K562 (cell line): ENCODE measurements around the gene LIPM. TPM values are rescaled to one million over a fixed set of nuclear protein-coding genes. Genes with fewer than 3 reads are reported as not detected.

Experiments used
- ATAC-seq: fragments of 200-7000 bp; cut with Tn5 transposase; 3 replicates; pipeline ENCODE4 v1.9.1; 2020; ENCODE audit warnings: moderate library complexity
- BruUV-seq: library from RNA; stranded (reverse); fragments of 400-500 nt; replicated peaks from 2 replicates; lab custom pipeline; 2021; lab: Mats Ljungman, UMichigan
- CTCF ChIA-PET: fragments of 300-600 bp; formaldehyde crosslinking; extraction: SDS; loops from one replicate; lab custom pipeline; 2021; ENCODE audit warnings: low intra/inter-chr PET ratio; lab: Yijun Ruan, JAX
- POLR2A ChIA-PET: fragments of 300-600, 350-650 bp; sonication (Branson Sonifier 250); formaldehyde crosslinking; extraction: SDS; loops from one replicate; lab custom pipeline; 2021; ENCODE audit warnings: antibody characterized with exemption, inconsistent platforms; lab: Yijun Ruan, JAX
- DNase-seq, 4 experiments: peaks; one replicate each; pipeline versions ENCODE4 v3.0.0 to v3.0.0-alpha.2; 2011 to 2018; ENCODE audit warnings: low spot score in 3 of 4, mixed read lengths in 3 of 4; ENCODE audit errors: extremely low read depth in 1 of 4
- FAIRE-seq: peaks from 2 replicates; lab custom pipeline; 2011; peaks lifted over from hg19 to GRCh38; lab: Jason Lieb, UNC
- H2AFZ ChIP-seq: 2 replicates; pipeline ENCODE4 v1.6.0; 2011; ENCODE audit warnings: low read depth, low read length, control low read depth, inconsistent platforms
- H3K27ac ChIP-seq: fragments of 200-600 bp; 3 replicates; pipeline ENCODE4 v1.8.0; 2011; ENCODE audit warnings: low read depth, mild to moderate bottlenecking, control low read depth, inconsistent platforms, low read length, moderate library complexity, mixed read lengths; ENCODE audit errors: extremely low read depth
- H3K27me3 ChIP-seq, 2 experiments: fragments of 300-600 bp in 1 of 2; 2 replicates in 1 of 2; 3 replicates in 1 of 2; pipeline versions ENCODE4 v1.6.0 to v1.8.0; 2011; ENCODE audit warnings: inconsistent platforms in 2 of 2, low read length in 2 of 2, mild to moderate bottlenecking in 1 of 2, mixed read lengths in 1 of 2, moderate library complexity in 1 of 2; ENCODE audit not compliant: control insufficient read depth in 2 of 2, insufficient read depth in 2 of 2
- H3K36me3 ChIP-seq: fragments of 300-600 bp; 3 replicates; pipeline ENCODE4 v1.8.0; 2011; ENCODE audit warnings: mild to moderate bottlenecking, low read length, inconsistent platforms; ENCODE audit not compliant: control insufficient read depth, insufficient read depth
- H3K4me1 ChIP-seq, 2 experiments: fragments of 200-600 bp in 1 of 2; replicated peaks in 1 of 2; 2 replicates in 1 of 2; 3 replicates in 1 of 2; pipeline versions ENCODE4 v1.5.1 to v1.8.0; 2011; ENCODE audit warnings: inconsistent platforms in 2 of 2, low read length in 2 of 2, mild to moderate bottlenecking in 1 of 2, mixed read lengths in 1 of 2, moderate library complexity in 1 of 2; ENCODE audit not compliant: control insufficient read depth in 2 of 2, insufficient read depth in 2 of 2
- H3K4me2 ChIP-seq: 2 replicates; pipeline ENCODE4 v1.6.1; 2011; ENCODE audit warnings: low read length, control low read depth, inconsistent platforms, mixed read lengths; ENCODE audit not compliant: insufficient read depth
- H3K4me3 ChIP-seq: fragments of 200-600 bp; sonication (generic), shearing (Covaris generic); 2 replicates; pipeline ENCODE4 v1.5.1; 2016; ENCODE audit warnings: control low read depth, inconsistent platforms
- H3K79me2 ChIP-seq: fragments of 200-600 bp; 3 replicates; pipeline ENCODE4 v1.8.0; 2011; ENCODE audit warnings: low read length, inconsistent platforms; ENCODE audit not compliant: control insufficient read depth, insufficient read depth
- H3K9ac ChIP-seq, 2 experiments: 2 replicates each; pipeline versions ENCODE4 v1.6.0 to v1.6.1; 2011; ENCODE audit warnings: low read depth in 2 of 2, low read length in 2 of 2, control low read depth in 1 of 2, inconsistent platforms in 1 of 2, mild to moderate bottlenecking in 1 of 2, mixed read lengths in 1 of 2; ENCODE audit not compliant: insufficient read depth in 1 of 2
- H3K9me1 ChIP-seq: one replicate; pipeline ENCODE4 v1.6.0; 2011; ENCODE audit warnings: inconsistent platforms, mild to moderate bottlenecking, low read length, moderate library complexity; ENCODE audit not compliant: control insufficient read depth, insufficient read depth
- H3K9me3 ChIP-seq: replicated peaks from 2 replicates; pipeline ENCODE4 v1.5.1; 2011; ENCODE audit warnings: low read depth, low read length, inconsistent platforms; ENCODE audit not compliant: control insufficient read depth, insufficient read depth
- H4K20me1 ChIP-seq: replicated peaks from 2 replicates; pipeline ENCODE4 v1.6.1; 2011; ENCODE audit warnings: low read length, inconsistent platforms, mixed read lengths; ENCODE audit not compliant: control insufficient read depth, insufficient read depth
- DACH1 ChIP-seq: fragments of 450-650 bp; IDR thresholded peaks from 2 replicates; pipeline ENCODE4 v1.6.1; 2018; ENCODE audit not compliant: partially characterized antibody
- SREBF2 ChIP-seq: sonication (generic); formaldehyde crosslinking; IDR thresholded peaks from 2 replicates; pipeline ENCODE4 v1.4.0; 2020; ENCODE audit warnings: mild to moderate bottlenecking, missing genetic modification reagents
- WGBS: fragments of 100-300 bp; shearing (Covaris generic); methylation state at CpG from one replicate; pipeline ENCODE4 v1.1.6; 2016; ENCODE audit warnings: low coverage, mixed read lengths; ENCODE audit not compliant: insufficient coverage; ENCODE audit errors: missing lambda C conversion rate; 5-methylcytosine and 5-hydroxymethylcytosine counted together
- in situ Hi-C: fragments of 300-500 bp; cut with MboI; formaldehyde crosslinking; loops from 4 replicates; pipeline ENCODE4 v1.15.0; 2018; ENCODE audit warnings: inconsistent platforms, mixed read lengths
- intact Hi-C: fragments of 100-400 bp; cut with micrococcal nuclease; formaldehyde crosslinking; loops from 2 replicates; pipeline ENCODE4 v1.14.2; 2022
- polyA plus RNA-seq, 8 experiments: library from polyadenylated mRNA; depleted of rRNA in 4 of 8; stranded (reverse) in 5 of 8; unstranded in 3 of 8; fragments of >200 nt; fragmentation: Nextera tagmentation in 2 of 8; fragmentation: Illumina TruSeq in 1 of 8; extraction: Ambion mirVana in 2 of 8; extraction: Trizol in 1 of 8; gene quantifications; 2 replicates each; pipeline versions ENCODE4 v1.2.1 to v1.2.3, GENCODE V29; 2011 to 2014; ENCODE audit warnings: inconsistent platforms in 1 of 8, missing spikeins in 1 of 8
- total RNA-seq, 7 experiments: library from RNA; depleted of rRNA in 6 of 7; stranded (reverse); fragments of >200 nt in 6 of 7; fragmentation: Illumina TruSeq in 2 of 7; extraction: Trizol in 2 of 7; gene quantifications; 2 replicates each; pipeline versions ENCODE4 v1.2.1 to v1.2.3, GENCODE V29; 2011 to 2021; ENCODE audit warnings: low replicate concordance in 1 of 7
- TF ChIP-seq, protein P1 (sequence below): fragments of 450-650 bp; IDR thresholded peaks from 2 replicates; pipeline ENCODE4 v1.6.1; 2016; ENCODE audit warnings: low read depth
- TF ChIP-seq, protein P2 (sequence below): IDR thresholded peaks from 2 replicates; pipeline ENCODE4 v1.6.1; 2011; ENCODE audit not compliant: insufficient read length; ENCODE audit errors: extremely low read depth

The LIPM gene
- total and polyA plus RNA-seq, 9 of the 15 experiments (the other 6 are each of a cell fraction or from before 2014, with no cell fraction given) = not detected

DNA sequence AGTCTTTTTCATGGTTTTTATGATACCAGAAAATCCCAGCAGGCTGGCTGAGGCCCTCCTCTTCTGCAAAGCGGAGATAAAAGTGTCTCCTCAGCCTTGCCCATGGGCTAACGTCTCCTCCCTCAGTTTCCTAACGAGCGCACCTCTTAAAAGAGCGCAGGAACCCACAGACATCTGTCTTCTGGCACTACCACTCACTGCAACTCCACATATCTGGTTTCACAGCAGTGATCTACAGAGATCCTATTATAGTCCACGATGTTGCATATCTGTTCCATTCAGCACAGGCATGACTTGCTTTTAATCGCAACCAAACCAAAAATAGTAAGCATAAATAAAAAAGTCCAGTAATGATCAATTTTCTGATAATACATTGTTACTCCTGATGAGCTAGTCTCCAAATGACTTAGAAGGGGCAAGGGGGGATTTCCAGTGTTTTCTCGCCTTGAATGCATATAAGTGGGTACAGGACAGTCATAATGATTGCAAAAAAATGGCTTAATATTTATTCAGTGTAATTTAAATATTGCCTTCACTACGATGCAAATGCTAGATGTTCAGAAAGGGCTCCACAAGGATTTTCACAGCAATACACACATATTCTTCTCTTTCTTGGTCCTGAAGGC lies 28.2 kb downstream of the LIPM start (continued):
- TF ChIP-seq, protein P1, sequence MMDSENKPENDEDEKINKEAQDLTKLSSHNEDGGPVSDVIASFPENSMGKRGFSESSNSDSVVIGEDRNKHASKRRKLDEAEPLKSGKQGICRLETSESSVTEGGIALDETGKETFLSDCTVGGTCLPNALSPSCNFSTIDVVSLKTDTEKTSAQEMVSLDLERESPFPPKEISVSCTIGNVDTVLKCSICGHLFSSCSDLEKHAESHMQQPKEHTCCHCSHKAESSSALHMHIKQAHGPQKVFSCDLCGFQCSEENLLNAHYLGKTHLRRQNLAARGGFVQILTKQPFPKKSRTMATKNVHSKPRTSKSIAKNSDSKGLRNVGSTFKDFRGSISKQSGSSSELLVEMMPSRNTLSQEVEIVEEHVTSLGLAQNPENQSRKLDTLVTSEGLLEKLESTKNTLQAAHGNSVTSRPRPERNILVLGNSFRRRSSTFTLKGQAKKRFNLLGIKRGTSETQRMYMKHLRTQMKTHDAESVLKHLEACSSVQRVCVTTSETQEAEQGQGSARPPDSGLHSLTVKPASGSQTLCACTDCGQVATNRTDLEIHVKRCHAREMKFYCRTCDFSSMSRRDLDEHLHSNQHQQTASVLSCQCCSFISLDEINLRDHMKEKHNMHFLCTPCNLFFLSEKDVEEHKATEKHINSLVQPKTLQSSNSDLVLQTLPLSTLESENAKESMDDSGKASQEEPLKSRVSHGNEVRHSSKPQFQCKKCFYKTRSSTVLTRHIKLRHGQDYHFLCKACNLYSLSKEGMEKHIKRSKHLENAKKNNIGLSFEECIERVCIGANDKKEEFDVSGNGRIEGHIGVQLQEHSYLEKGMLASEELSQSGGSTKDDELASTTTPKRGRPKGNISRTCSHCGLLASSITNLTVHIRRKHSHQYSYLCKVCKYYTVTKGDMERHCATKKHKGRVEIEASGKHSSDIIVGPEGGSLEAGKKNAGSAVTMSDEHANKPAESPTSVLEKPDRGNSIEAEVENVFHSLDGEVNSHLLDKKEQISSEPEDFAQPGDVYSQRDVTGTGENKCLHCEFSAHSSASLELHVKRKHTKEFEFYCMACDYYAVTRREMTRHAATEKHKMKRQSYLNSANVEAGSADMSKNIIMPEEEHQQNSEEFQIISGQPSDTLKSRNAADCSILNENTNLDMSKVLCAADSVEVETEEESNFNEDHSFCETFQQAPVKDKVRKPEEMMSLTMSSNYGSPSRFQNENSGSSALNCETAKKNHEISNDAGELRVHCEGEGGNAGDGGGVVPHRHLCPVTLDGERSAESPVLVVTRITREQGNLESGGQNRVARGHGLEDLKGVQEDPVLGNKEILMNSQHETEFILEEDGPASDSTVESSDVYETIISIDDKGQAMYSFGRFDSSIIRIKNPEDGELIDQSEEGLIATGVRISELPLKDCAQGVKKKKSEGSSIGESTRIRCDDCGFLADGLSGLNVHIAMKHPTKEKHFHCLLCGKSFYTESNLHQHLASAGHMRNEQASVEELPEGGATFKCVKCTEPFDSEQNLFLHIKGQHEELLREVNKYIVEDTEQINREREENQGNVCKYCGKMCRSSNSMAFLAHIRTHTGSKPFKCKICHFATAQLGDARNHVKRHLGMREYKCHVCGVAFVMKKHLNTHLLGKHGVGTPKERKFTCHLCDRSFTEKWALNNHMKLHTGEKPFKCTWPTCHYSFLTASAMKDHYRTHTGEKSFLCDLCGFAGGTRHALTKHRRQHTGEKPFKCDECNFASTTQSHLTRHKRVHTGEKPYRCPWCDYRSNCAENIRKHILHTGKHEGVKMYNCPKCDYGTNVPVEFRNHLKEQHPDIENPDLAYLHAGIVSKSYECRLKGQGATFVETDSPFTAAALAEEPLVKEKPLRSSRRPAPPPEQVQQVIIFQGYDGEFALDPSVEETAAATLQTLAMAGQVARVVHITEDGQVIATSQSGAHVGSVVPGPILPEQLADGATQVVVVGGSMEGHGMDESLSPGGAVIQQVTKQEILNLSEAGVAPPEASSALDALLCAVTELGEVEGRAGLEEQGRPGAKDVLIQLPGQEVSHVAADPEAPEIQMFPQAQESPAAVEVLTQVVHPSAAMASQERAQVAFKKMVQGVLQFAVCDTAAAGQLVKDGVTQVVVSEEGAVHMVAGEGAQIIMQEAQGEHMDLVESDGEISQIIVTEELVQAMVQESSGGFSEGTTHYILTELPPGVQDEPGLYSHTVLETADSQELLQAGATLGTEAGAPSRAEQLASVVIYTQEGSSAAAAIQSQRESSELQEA = no peak

DNA sequence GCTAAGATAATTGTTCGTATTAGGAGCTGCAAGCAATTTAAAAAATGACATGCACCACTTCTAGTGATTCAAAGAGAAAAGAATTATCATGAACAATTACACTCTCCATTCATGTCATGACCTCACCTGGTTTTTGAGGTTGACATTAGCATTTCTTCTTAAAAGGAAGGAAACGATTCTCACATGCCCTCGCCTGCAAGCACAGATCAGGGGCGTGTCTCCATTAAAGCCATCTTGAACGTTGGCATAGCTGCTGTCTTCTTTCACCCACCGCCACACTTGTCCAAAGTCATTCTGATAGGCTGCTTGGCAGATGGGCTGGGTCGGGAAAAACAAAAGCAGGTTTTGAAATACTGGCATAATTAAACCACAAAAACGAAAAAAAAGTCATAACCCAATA lies 29.2 kb downstream of the LIPM start:
- intact Hi-C loops = loop anchor here (10.0 kb wide), 1 partner anchor 153 kb away; no protein-coding TSS in a partner anchor
- no peaks in the 10 kb centered on the region for H3K27me3 ChIP-seq
- ChIA-PET CTCF (no interaction called here), POLR2A (no interaction called here)
- no peaks in the 10 kb centered on the region for H3K79me2 ChIP-seq
- no peaks in the 10 kb centered on the region for H3K9me1 ChIP-seq
- TF ChIP-seq DACH1 (no peak), SREBF2 (CRISPR knock-in tag) (no peak)
- TF ChIP-seq, protein P2, sequence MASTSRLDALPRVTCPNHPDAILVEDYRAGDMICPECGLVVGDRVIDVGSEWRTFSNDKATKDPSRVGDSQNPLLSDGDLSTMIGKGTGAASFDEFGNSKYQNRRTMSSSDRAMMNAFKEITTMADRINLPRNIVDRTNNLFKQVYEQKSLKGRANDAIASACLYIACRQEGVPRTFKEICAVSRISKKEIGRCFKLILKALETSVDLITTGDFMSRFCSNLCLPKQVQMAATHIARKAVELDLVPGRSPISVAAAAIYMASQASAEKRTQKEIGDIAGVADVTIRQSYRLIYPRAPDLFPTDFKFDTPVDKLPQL = no peak
- in situ Hi-C loops = no loop called here
- no peak overlapping the region for H3K4me3 ChIP-seq
- 0% methylated on average over 8 of the region's 8 CpGs for WGBS
- no peaks in the 10 kb centered on the region for H3K9me3 ChIP-seq
- no peak overlapping the region for H3K27ac ChIP-seq
- FAIRE-seq = no peak
- H3K4me1 ChIP-seq = no peaks in the 10 kb centered on the region
- H3K9ac ChIP-seq = no peak overlapping the region
- ATAC-seq = no peak
- H3K4me2 ChIP-seq = no peak overlapping the region
- H4K20me1 ChIP-seq = no peaks in the 10 kb centered on the region
- no peak for DNase-seq
- no peaks in the 10 kb centered on the region for H3K36me3 ChIP-seq
- BruUV-seq = no TSS peak
- no peak overlapping the region for H2AFZ ChIP-seq
